Hepatocyte (in vitro differentiated cells): ENCODE results near the gene PRKAG2.

Experiments used
- CTCF ChIP-seq: fragments of 200-600 bp; sonication (generic); IDR thresholded peaks from 2 replicates; pipeline ENCODE4 v1.5.1; 2016; ENCODE audit warnings: antibody characterized with exemption, mild to moderate bottlenecking; ENCODE audit not compliant: poor library complexity
- EZH2phosphoT487 ChIP-seq: fragments of 200-600 bp; sonication (generic); IDR thresholded peaks from one replicate; pipeline ENCODE4 v1.6.1; 2018; ENCODE audit warnings: antibody characterized with exemption, mild to moderate bottlenecking, low read depth, moderate library complexity; ENCODE audit not compliant: unreplicated experiment, severe bottlenecking

GRCh38 chr7:151832656-151833055 is 44.3 kb downstream of the PRKAG2 start:
- TF ChIP-seq CTCF (no peak), EZH2phosphoT487 (no peak)
